SK-N-SH treated with all-trans-retinoic acid at 6 μM for 48 hours (cell line): Measurements from ENCODE around the gene CPVL.

Source experiments
- ATAC-seq: fragments of 200-7000 bp; cut with Tn5 transposase; 3 replicates; pipeline ENCODE4 v1.9.1; 2020; ENCODE audit warnings: mild to moderate bottlenecking, moderate library complexity
- ARNTL ChIP-seq: fragments of 450-650 bp; formaldehyde crosslinking; IDR thresholded peaks from 2 replicates; pipeline ENCODE4 v1.5.0; 2020; ENCODE audit warnings: low read depth, mild to moderate bottlenecking, moderate library complexity, borderline replicate concordance
- BACH2 ChIP-seq: fragments of 250-450 bp; sonication (Bioruptor Pico); IDR thresholded peaks from 2 replicates; pipeline ENCODE4 v1.9.0; 2021; ENCODE audit warnings: mild to moderate bottlenecking, borderline replicate concordance
- CSDC2 ChIP-seq: fragments of 250-450 bp; sonication (Bioruptor Pico); IDR thresholded peaks from 2 replicates; pipeline ENCODE4 v1.5.0; 2020; ENCODE audit warnings: mild to moderate bottlenecking, moderate library complexity
- ESRRG ChIP-seq: fragments of 250-450 bp; sonication (Bioruptor Pico); IDR thresholded peaks from 2 replicates; pipeline ENCODE4 v1.6.1; 2021; ENCODE audit warnings: mild to moderate bottlenecking
- GLIS3 ChIP-seq: fragments of 250-450 bp; sonication (Bioruptor Pico); IDR thresholded peaks from 2 replicates; pipeline ENCODE4 v1.5.0; 2020; ENCODE audit warnings: mild to moderate bottlenecking, moderate library complexity
- ISL1 ChIP-seq: fragments of 250-450 bp; sonication (Bioruptor Pico); IDR thresholded peaks from 2 replicates; pipeline ENCODE4 v2.1.2; 2022; ENCODE audit warnings: mild to moderate bottlenecking, moderate library complexity
- OSR1 ChIP-seq: fragments of 250-450 bp; sonication (Bioruptor Pico); IDR thresholded peaks from 2 replicates; pipeline ENCODE4 v1.8.0; 2022; ENCODE audit warnings: moderate library complexity, mild to moderate bottlenecking, inconsistent platforms
- PATZ1 ChIP-seq: fragments of 250-450 bp; sonication (Bioruptor Pico); IDR thresholded peaks from 2 replicates; pipeline ENCODE4 v1.8.0; 2020; ENCODE audit warnings: mild to moderate bottlenecking, moderate library complexity, borderline replicate concordance
- POU6F1 ChIP-seq: fragments of 250-450 bp; sonication (Bioruptor Pico); IDR thresholded peaks from 2 replicates; pipeline ENCODE4 v1.8.0; 2021; ENCODE audit warnings: low read depth, mild to moderate bottlenecking, moderate library complexity, borderline replicate concordance
- PPARA ChIP-seq: fragments of 250-450 bp; sonication (Bioruptor Pico); IDR thresholded peaks from 2 replicates; pipeline ENCODE4 v1.5.0; 2020; ENCODE audit warnings: mild to moderate bottlenecking, borderline replicate concordance
- RARB ChIP-seq: fragments of 250-450 bp; sonication (Bioruptor Pico); IDR thresholded peaks from 2 replicates; pipeline ENCODE4 v1.8.0; 2021; ENCODE audit warnings: mild to moderate bottlenecking, moderate library complexity
- SNAI2 ChIP-seq: fragments of 250-450 bp; sonication (Bioruptor Pico); IDR thresholded peaks from 2 replicates; pipeline ENCODE4 v1.5.0; 2020; ENCODE audit warnings: mild to moderate bottlenecking, moderate library complexity
- TCF4 ChIP-seq: fragments of 250-450 bp; sonication (Bioruptor Pico); IDR thresholded peaks from 2 replicates; pipeline ENCODE4 v1.8.0; 2021; ENCODE audit warnings: mild to moderate bottlenecking, moderate library complexity, borderline replicate concordance
- TOX ChIP-seq: fragments of 250-450 bp; sonication (Bioruptor Pico); IDR thresholded peaks from 2 replicates; pipeline ENCODE4 v1.8.0; 2021; ENCODE audit warnings: mild to moderate bottlenecking, moderate library complexity, borderline replicate concordance
- TSHZ2 ChIP-seq: fragments of 250-450 bp; sonication (Bioruptor Pico); IDR thresholded peaks from 2 replicates; pipeline ENCODE4 v1.5.0; 2020; ENCODE audit warnings: mild to moderate bottlenecking, moderate library complexity
- ZC3H10 ChIP-seq: fragments of 250-450 bp; sonication (Bioruptor Pico); IDR thresholded peaks from 2 replicates; pipeline ENCODE4 v1.5.1; 2021; ENCODE audit warnings: mild to moderate bottlenecking, moderate library complexity
- ZFP3 ChIP-seq: fragments of 250-450 bp; sonication (Bioruptor Pico); IDR thresholded peaks from 2 replicates; pipeline ENCODE4 v1.5.0; 2020; ENCODE audit warnings: mild to moderate bottlenecking, moderate library complexity
- ZFP30 ChIP-seq: fragments of 450-650 bp; formaldehyde crosslinking; IDR thresholded peaks from 2 replicates; pipeline ENCODE4 v1.5.0; 2022; ENCODE audit warnings: mild to moderate bottlenecking, moderate library complexity
- ZNF565 ChIP-seq: fragments of 450-650 bp; formaldehyde crosslinking; conservative IDR thresholded peaks from 2 replicates; pipeline ENCODE4 v1.5.0; 2020; ENCODE audit warnings: low read depth, mild to moderate bottlenecking, moderate library complexity
- ZNF70 ChIP-seq: fragments of 450-650 bp; formaldehyde crosslinking; IDR thresholded peaks from 2 replicates; pipeline ENCODE4 v1.5.0; 2020; ENCODE audit warnings: mild to moderate bottlenecking, moderate library complexity
- ZNF8 ChIP-seq: fragments of 450-650 bp; formaldehyde crosslinking; IDR thresholded peaks from 2 replicates; pipeline ENCODE4 v1.5.0; 2020; ENCODE audit warnings: mild to moderate bottlenecking, moderate library complexity
- TF ChIP-seq, protein P1 (sequence below): fragments of 250-450 bp; sonication (Bioruptor Pico); IDR thresholded peaks from 2 replicates; pipeline ENCODE4 v1.5.1; 2020; ENCODE audit warnings: low read depth, mild to moderate bottlenecking, moderate library complexity
- TF ChIP-seq, protein P2 (sequence below): fragments of 250-450 bp; sonication (Bioruptor Pico); IDR thresholded peaks from 2 replicates; pipeline ENCODE4 v1.5.1; 2021; ENCODE audit warnings: mild to moderate bottlenecking, moderate library complexity

Gene CPVL

DNA sequence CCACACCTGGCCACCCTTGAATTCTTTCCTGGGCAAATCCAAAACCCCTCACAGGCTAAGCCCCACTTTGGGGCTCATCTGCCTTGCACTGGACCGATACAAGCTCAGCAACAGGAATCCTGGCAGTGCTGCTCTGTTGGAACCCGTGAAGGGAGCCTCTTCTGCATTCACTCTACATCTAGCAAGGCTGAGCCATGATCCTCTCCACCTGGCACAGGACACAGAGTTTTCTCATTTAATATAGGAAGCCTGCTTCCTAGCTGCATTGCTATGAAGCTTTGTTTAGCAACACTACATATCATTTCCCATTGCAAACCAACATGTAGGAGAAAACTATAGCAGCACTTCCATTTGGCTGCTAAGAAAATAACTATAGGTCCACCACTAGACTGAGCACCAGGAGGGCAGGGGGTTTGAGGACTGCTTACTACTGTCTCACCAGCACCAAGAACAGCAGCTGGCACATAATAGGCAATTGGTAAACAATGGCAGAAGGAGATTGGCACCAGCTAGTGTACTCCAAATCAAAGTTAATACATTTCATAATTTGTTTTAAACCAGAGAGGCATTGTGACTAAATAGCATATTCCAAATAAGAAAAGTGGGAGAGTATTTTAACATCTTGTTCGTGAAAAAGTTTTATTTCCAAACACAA is 56.1 kb downstream of the CPVL start:
- ATAC-seq, result peak; percentile 34; the same call in 2 of the 3 replicates
- TF ChIP-seq PPARA (CRISPR knock-in tag), result no peak
- no peak for TF ChIP-seq ISL1 (CRISPR knock-in tag)
- TF ChIP-seq TSHZ2 (CRISPR knock-in tag), result no peak
- TF ChIP-seq TCF4, result no peak
- TF ChIP-seq ESRRG (CRISPR knock-in tag), result no peak
- no peak for TF ChIP-seq ZC3H10 (CRISPR knock-in tag)
- TF ChIP-seq RARB (CRISPR knock-in tag), result no peak
- no peak for TF ChIP-seq GLIS3
- TF ChIP-seq, protein P1, sequence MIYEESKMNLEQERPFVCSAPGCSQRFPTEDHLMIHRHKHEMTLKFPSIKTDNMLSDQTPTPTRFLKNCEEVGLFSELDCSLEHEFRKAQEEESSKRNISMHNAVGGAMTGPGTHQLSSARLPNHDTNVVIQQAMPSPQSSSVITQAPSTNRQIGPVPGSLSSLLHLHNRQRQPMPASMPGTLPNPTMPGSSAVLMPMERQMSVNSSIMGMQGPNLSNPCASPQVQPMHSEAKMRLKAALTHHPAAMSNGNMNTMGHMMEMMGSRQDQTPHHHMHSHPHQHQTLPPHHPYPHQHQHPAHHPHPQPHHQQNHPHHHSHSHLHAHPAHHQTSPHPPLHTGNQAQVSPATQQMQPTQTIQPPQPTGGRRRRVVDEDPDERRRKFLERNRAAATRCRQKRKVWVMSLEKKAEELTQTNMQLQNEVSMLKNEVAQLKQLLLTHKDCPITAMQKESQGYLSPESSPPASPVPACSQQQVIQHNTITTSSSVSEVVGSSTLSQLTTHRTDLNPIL, result no peak
- TF ChIP-seq ZNF565 (CRISPR knock-in tag), result no peak
- no peak for TF ChIP-seq ZFP3 (CRISPR knock-in tag)
- no peak for TF ChIP-seq TOX (CRISPR knock-in tag)
- no peak for TF ChIP-seq ZNF70 (CRISPR knock-in tag)
- no peak for TF ChIP-seq ZNF8
- no peak for TF ChIP-seq ZFP30 (CRISPR knock-in tag)
- TF ChIP-seq BACH2, result no peak
- no peak for TF ChIP-seq OSR1
- TF ChIP-seq SNAI2 (CRISPR knock-in tag), result no peak
- no peak for TF ChIP-seq CSDC2 (CRISPR knock-in tag)

DNA sequence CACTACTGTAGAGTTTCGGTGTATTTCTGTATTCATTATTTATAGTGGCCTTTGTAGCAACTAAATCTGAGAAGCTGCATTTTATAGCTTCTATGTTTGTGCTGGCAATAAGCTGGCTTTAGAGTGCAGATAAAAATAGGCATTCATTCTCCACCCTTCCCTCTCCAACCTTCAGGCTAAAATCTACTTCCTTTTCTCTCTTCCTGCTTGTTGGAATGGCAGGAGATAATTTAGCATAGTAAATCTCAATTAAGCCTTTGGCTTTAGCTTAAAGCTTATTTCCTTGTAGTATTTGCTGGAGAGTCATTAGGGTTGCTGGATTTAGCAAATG is 58.5 kb downstream of the CPVL start:
- TF ChIP-seq ISL1 (CRISPR knock-in tag) (no peak), TSHZ2 (CRISPR knock-in tag) (no peak), ARNTL (CRISPR knock-in tag) (no peak), ZNF8 (no peak), ZFP30 (CRISPR knock-in tag) (no peak), POU6F1 (CRISPR knock-in tag) (no peak), TCF4 (no peak), ZC3H10 (CRISPR knock-in tag) (no peak), RARB (CRISPR knock-in tag) (no peak), PATZ1 (CRISPR knock-in tag) (no peak), ZFP3 (CRISPR knock-in tag) (no peak), SNAI2 (CRISPR knock-in tag) (no peak), ZNF565 (CRISPR knock-in tag) (no peak), OSR1 (no peak), GLIS3 (no peak)
- TF ChIP-seq, protein P1, result no peak
- TF ChIP-seq, protein P2, sequence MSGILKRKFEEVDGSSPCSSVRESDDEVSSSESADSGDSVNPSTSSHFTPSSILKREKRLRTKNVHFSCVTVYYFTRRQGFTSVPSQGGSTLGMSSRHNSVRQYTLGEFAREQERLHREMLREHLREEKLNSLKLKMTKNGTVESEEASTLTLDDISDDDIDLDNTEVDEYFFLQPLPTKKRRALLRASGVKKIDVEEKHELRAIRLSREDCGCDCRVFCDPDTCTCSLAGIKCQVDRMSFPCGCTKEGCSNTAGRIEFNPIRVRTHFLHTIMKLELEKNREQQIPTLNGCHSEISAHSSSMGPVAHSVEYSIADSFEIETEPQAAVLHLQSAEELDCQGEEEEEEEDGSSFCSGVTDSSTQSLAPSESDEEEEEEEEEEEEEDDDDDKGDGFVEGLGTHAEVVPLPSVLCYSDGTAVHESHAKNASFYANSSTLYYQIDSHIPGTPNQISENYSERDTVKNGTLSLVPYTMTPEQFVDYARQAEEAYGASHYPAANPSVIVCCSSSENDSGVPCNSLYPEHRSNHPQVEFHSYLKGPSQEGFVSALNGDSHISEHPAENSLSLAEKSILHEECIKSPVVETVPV (CRISPR knock-in tag), result no peak
- ATAC-seq, result no peak
